ENCODE data around the gene OR7G3. TPM values are rescaled to one million over a fixed set of nuclear protein-coding genes. Genes with fewer than 3 reads are reported as not detected.

Gene OR7G3
- total RNA-seq, 2 experiments from 2014 or later, result not detected

DNA sequence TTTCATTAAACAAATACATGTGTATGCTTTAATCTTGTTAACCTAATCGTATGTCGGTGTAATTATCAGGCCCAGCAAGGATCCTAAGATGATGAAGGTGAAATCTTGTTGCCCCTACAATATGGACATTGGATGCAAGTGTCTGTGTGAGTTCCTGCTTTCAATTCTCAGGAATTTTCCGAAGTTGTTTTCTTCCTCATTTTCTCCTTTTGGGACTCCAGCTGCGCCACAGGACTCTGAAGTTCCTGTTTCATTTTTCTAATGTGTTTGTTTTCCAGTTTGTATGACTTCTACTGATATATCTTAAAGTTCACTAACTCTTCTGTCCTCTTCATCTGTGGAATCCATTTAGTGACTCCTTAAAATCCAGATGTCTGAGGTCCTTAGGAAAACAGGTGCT is 40.1 kb upstream of the OR7G3 start:
- Histone ChIP-seq H4K20me1 (ENCODE audit: insufficient read depth, low read length) (no peaks in the 10 kb centered on the region), H3K4me3 (ENCODE audit: low read depth, low read length, poor library complexity, severe bottlenecking) (no peak overlapping the region), H2AFZ (ENCODE audit: low read length) (no peak overlapping the region), H3K4me2 (ENCODE audit: low read length) (no peak overlapping the region), H3K36me3 (ENCODE audit: insufficient read depth, low read length) (peaks cover 55% of the 10 kb centered on the region), H3K9me2 (ENCODE audit: insufficient read depth, low read length) (no peaks in the 10 kb centered on the region), H3K4me1 (ENCODE audit: insufficient read depth, low read length, poor library complexity, severe bottlenecking) (no peaks in the 10 kb centered on the region), H3K79me2 (ENCODE audit: insufficient read depth, low read depth, low read length) (no peaks in the 10 kb centered on the region), H3K9me3 (ENCODE audit: low read length) (no peaks in the 10 kb centered on the region; the same call in 1 of the 2 replicates), H3K27ac (ENCODE audit: low read depth, low read length, poor library complexity, severe bottlenecking) (no peak overlapping the region)
- CTCF ChIA-PET (ENCODE audit: unreplicated experiment), result no interaction called here
- DNase-seq (ENCODE audit: low spot score), result no peak
- no TSS peak for BruUV-seq (replicated peaks)
- POLR2A ChIA-PET, result no interaction called here
- TF ChIP-seq EZH2phosphoT487 (IDR thresholded peaks at IDR 0.05; ENCODE audit: borderline replicate concordance, low read depth, low read length) (no peak), CTCF (conservative IDR thresholded peaks at IDR 0.05; ENCODE audit: low read length) (no peak)
- intact Hi-C loops (cut with micrococcal nuclease; ENCODE audit: unreplicated experiment), result no loop called here

DNA sequence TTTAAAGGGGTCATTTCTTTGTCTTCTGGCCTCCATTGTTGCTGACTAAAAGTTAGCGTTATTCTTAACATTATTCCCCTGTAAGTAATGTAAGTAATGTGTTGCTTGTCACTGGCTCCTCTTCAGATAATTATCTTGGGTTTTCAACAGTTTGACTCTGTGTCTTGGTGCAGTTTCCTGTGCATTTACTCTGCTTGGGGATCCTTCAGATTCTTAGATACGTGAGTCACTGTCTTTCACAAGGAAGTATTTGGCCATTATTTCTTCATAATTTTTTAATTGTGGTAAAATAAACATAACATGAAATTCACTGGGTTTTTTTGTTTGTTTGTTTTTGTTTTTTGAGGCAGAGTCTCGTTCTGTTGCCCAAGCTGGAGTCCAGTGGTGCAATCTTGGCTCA is 38.5 kb upstream of the OR7G3 start:
- Histone ChIP-seq H4K20me1 (ENCODE audit: insufficient read depth, low read length) (no peaks in the 10 kb centered on the region), H3K9me2 (ENCODE audit: insufficient read depth, low read length) (no peaks in the 10 kb centered on the region), H3K4me2 (ENCODE audit: low read length) (no peak overlapping the region), H2AFZ (ENCODE audit: low read length) (no peak overlapping the region), H3K4me3 (ENCODE audit: low read depth, low read length, poor library complexity, severe bottlenecking) (no peak overlapping the region), H3K4me1 (ENCODE audit: insufficient read depth, low read length, poor library complexity, severe bottlenecking) (no peaks in the 10 kb centered on the region), H3K36me3 (ENCODE audit: insufficient read depth, low read length) (peaks cover 71% of the 10 kb centered on the region), H3K9me3 (ENCODE audit: low read length) (no peaks in the 10 kb centered on the region; the same call in 1 of the 2 replicates), H3K27ac (ENCODE audit: low read depth, low read length, poor library complexity, severe bottlenecking) (no peak overlapping the region), H3K79me2 (ENCODE audit: insufficient read depth, low read depth, low read length) (no peaks in the 10 kb centered on the region)
- intact Hi-C loops (cut with micrococcal nuclease; ENCODE audit: unreplicated experiment), result no loop called here
- TF ChIP-seq EZH2phosphoT487 (IDR thresholded peaks at IDR 0.05; ENCODE audit: borderline replicate concordance, low read depth, low read length) (no peak), CTCF (conservative IDR thresholded peaks at IDR 0.05; ENCODE audit: low read length) (no peak)
- no TSS peak for BruUV-seq (replicated peaks)
- ChIA-PET POLR2A (no interaction called here), CTCF (ENCODE audit: unreplicated experiment) (no interaction called here)
- DNase-seq (ENCODE audit: low spot score), result no peak

GRCh38 chr19:9161427-9161826 is 34.7 kb upstream of the OR7G3 start:
- intact Hi-C loops (cut with micrococcal nuclease; ENCODE audit: unreplicated experiment), result no loop called here
- no peak overlapping the region for H3K27ac ChIP-seq (ENCODE audit: low read depth, low read length, poor library complexity, severe bottlenecking)
- H3K4me1 ChIP-seq (ENCODE audit: insufficient read depth, low read length, poor library complexity, severe bottlenecking), result peaks cover 2% of the 10 kb centered on the region
- POLR2A ChIA-PET, result no interaction called here
- H3K4me2 ChIP-seq (ENCODE audit: low read length), result no peak overlapping the region
- H2AFZ ChIP-seq (ENCODE audit: low read length), result no peak overlapping the region
- H4K20me1 ChIP-seq (ENCODE audit: insufficient read depth, low read length), result no peaks in the 10 kb centered on the region
- peaks cover 100% of the 10 kb centered on the region for H3K36me3 ChIP-seq (ENCODE audit: insufficient read depth, low read length)
- CTCF ChIA-PET (ENCODE audit: unreplicated experiment), result no interaction called here
- no peak overlapping the region for H3K4me3 ChIP-seq (ENCODE audit: low read depth, low read length, poor library complexity, severe bottlenecking)
- no peaks in the 10 kb centered on the region for H3K79me2 ChIP-seq (ENCODE audit: insufficient read depth, low read depth, low read length)
- no TSS peak for BruUV-seq (replicated peaks)
- no peaks in the 10 kb centered on the region; the same call in 1 of the 2 replicates for H3K9me3 ChIP-seq (ENCODE audit: low read length)
- TF ChIP-seq CTCF (conservative IDR thresholded peaks at IDR 0.05; ENCODE audit: low read length) (no peak), EZH2phosphoT487 (IDR thresholded peaks at IDR 0.05; ENCODE audit: borderline replicate concordance, low read depth, low read length) (no peak)
- no peaks in the 10 kb centered on the region for H3K9me2 ChIP-seq (ENCODE audit: insufficient read depth, low read length)
- no peak for DNase-seq (ENCODE audit: low spot score)
